Ramos (cell line): ENCODE results near the gene ZDHHC11B.
"Not testable (repeated sequence)": the region's sequence is repeated elsewhere in the genome, so short reads cannot be mapped to it uniquely, and the experiment has no call there.

Experiments used
- in situ Hi-C: fragments of 300-500 bp; cut with MboI; formaldehyde crosslinking; loops from one replicate; pipeline ENCODE4 v1.14.3; 2022; ENCODE audit warnings: low sequenced_read_pairs; ENCODE audit not compliant: unreplicated experiment

Gene ZDHHC11B

GRCh38 chr5:787224-787856 lies 2.8 kb upstream of the ZDHHC11B start:
- in situ Hi-C loops: not testable (repeated sequence)

GRCh38 chr5:785181-785705 lies 714 bp upstream of the ZDHHC11B start:
- in situ Hi-C loops: not testable (repeated sequence)

GRCh38 chr5:783881-784427 lies 575 bp downstream of the ZDHHC11B start:
- in situ Hi-C loops: not testable (repeated sequence)

- in situ Hi-C loops: not testable (repeated sequence)
Measured at GRCh38 chr5:783049-783802, 1.3 kb downstream of the ZDHHC11B start.

- in situ Hi-C loops: not testable (repeated sequence)
Measured at GRCh38 chr5:782356-782755, 2.2 kb downstream of the ZDHHC11B start.

- in situ Hi-C loops: not testable (repeated sequence)
Measured at GRCh38 chr5:780571-780970, 4.0 kb downstream of the ZDHHC11B start.

GRCh38 chr5:778967-779366 lies 5.6 kb downstream of the ZDHHC11B start:
- in situ Hi-C loops: not testable (repeated sequence)

GRCh38 chr5:778421-778820 lies 6.1 kb downstream of the ZDHHC11B start:
- in situ Hi-C loops: not testable (repeated sequence)

GRCh38 chr5:777756-778161 lies 6.8 kb downstream of the ZDHHC11B start:
- in situ Hi-C loops: no loop called here

- in situ Hi-C loops: no loop called here
Measured at GRCh38 chr5:776862-777711, 7.4 kb downstream of the ZDHHC11B start.

GRCh38 chr5:775961-776861 lies 8.3 kb downstream of the ZDHHC11B start:
- in situ Hi-C loops: no loop called here

- in situ Hi-C loops: not testable (repeated sequence)
Measured at GRCh38 chr5:775595-775960, 9.0 kb downstream of the ZDHHC11B start.

- in situ Hi-C loops: not testable (repeated sequence)
Measured at GRCh38 chr5:774854-775505, 9.5 kb downstream of the ZDHHC11B start.

- in situ Hi-C loops: not testable (repeated sequence)
Measured at GRCh38 chr5:774304-774703, 10.2 kb downstream of the ZDHHC11B start.

- in situ Hi-C loops: no loop called here
Measured at GRCh38 chr5:773517-774264, 10.8 kb downstream of the ZDHHC11B start.

GRCh38 chr5:772931-773330 lies 11.6 kb downstream of the ZDHHC11B start:
- in situ Hi-C loops: not testable (repeated sequence)

- in situ Hi-C loops: not testable (repeated sequence)
Measured at GRCh38 chr5:772547-772890, 12.0 kb downstream of the ZDHHC11B start.

- in situ Hi-C loops: not testable (repeated sequence)
Measured at GRCh38 chr5:771841-772546, 12.5 kb downstream of the ZDHHC11B start.
